ENCODE results near the gene CAMTA1. TPM values are rescaled to one million over a fixed set of nuclear protein-coding genes. Genes with fewer than 3 reads are reported as not detected.

The CAMTA1 gene
- total RNA-seq, 4 donors from 2014 or later: 45.3 to 68.9 (median 62.0) TPM

DNA sequence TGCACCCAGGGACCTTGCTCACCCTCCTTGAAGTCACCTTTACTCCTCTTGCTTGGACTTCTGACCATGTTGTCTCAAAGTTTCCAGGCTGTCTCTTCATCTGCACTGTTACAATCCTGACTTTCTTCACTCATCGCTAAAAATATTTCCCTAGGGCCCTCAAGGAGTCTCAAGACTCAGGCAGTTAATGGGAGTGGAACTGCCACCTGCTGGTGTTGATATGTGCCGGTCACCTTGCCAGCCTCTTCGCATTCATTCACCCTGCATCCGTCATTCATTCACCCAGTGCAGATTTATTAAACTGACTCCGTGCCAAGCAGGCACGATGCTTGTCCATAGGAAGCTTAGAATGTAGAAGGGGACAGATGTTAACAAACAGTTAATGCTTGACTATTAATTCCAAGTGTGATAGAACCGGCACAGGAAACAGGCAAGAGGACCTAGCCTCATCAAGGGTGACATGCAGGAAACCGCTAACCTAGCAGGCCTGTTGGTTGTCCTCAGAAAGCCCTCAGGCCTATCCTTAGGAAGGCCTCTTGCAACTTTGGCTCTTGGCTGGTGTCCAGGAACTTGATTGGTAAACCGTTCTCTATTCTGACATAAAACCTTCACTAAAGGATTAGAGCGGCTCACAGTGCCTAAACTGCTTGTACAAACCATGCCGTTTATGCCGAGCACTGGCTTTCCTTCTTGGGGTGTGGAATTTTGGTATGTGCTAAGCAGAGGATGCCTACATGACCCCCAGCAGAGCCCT, 342.2 kb downstream of the CAMTA1 start:
- TF ChIP-seq, protein P1, sequence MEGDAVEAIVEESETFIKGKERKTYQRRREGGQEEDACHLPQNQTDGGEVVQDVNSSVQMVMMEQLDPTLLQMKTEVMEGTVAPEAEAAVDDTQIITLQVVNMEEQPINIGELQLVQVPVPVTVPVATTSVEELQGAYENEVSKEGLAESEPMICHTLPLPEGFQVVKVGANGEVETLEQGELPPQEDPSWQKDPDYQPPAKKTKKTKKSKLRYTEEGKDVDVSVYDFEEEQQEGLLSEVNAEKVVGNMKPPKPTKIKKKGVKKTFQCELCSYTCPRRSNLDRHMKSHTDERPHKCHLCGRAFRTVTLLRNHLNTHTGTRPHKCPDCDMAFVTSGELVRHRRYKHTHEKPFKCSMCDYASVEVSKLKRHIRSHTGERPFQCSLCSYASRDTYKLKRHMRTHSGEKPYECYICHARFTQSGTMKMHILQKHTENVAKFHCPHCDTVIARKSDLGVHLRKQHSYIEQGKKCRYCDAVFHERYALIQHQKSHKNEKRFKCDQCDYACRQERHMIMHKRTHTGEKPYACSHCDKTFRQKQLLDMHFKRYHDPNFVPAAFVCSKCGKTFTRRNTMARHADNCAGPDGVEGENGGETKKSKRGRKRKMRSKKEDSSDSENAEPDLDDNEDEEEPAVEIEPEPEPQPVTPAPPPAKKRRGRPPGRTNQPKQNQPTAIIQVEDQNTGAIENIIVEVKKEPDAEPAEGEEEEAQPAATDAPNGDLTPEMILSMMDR (IDR thresholded peaks at IDR 0.05): no peak
- ATAC-seq (ENCODE audit: low FRiP score) (no peak), DNase-seq (ENCODE audit: low spot score) (no peak)

DNA sequence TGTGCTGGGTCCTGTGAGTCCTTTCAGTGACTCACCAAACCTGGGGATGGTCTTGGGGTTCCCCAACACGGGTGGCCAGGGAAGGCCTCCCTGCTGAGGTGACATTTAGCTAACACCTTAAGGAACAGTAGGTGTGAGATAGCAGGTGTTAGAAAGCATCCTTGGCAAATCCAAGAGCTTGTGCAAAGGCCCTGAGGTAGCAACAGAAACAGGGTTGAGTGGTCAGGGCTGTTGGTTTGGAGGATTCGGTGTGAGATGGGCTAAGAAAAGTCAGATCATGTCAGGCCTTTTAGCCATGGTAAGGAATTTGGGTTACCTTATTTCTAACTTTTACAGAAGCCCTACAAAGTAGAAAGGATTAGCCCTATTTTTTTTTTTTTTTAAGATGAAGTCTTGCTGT, 343.0 kb downstream of the CAMTA1 start:
- TF ChIP-seq, protein P1 (IDR thresholded peaks at IDR 0.05): no peak

DNA sequence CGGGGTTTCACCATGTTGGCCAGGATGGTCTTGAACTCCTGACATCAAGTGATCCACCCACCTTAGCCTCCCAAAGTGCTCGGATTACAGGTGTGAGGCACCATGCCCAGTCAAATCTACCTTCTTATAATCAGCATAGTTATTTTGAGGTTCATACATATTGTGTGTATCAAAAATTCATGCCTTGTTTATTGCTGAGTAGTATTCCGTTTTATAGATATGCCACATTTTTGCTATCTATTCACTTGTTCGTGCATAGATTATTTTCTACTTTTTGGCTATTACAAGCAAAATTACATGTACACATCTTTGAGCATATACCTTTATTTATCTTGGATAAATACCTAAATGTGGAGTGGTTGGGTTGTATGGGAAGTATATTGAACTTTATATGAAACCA, 344.9 kb downstream of the CAMTA1 start:
- ATAC-seq (ENCODE audit: low FRiP score): no peak
- TF ChIP-seq, protein P1 (IDR thresholded peaks at IDR 0.05): no peak
- no peak for DNase-seq (ENCODE audit: low spot score)

More for the DNA sequence above, 343.0 kb downstream of the CAMTA1 start:
- ATAC-seq (ENCODE audit: low FRiP score): no peak
- no peak for DNase-seq (ENCODE audit: low spot score)

DNA sequence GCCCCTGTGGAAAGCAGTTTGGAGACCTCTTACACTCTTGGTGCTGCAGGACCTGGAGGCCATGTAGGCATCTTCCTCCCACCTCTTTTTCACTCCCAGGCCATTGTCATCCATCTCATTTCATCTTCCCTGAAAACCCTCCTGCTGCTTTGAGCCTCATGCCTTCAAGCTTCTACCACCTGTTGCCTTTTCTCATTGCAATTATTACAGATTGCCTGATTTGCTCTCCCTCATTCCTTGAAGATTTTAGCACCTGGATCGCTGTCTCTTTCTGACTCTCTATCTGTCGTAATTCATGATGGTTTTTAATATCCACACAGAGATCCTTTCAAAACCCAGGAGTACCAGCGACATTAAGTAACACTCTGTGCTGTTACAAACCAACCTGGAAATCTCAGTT, 350.2 kb downstream of the CAMTA1 start:
- ATAC-seq (ENCODE audit: low FRiP score): no peak
- TF ChIP-seq, protein P1 (IDR thresholded peaks at IDR 0.05): no peak
- DNase-seq (ENCODE audit: low spot score): no peak

DNA sequence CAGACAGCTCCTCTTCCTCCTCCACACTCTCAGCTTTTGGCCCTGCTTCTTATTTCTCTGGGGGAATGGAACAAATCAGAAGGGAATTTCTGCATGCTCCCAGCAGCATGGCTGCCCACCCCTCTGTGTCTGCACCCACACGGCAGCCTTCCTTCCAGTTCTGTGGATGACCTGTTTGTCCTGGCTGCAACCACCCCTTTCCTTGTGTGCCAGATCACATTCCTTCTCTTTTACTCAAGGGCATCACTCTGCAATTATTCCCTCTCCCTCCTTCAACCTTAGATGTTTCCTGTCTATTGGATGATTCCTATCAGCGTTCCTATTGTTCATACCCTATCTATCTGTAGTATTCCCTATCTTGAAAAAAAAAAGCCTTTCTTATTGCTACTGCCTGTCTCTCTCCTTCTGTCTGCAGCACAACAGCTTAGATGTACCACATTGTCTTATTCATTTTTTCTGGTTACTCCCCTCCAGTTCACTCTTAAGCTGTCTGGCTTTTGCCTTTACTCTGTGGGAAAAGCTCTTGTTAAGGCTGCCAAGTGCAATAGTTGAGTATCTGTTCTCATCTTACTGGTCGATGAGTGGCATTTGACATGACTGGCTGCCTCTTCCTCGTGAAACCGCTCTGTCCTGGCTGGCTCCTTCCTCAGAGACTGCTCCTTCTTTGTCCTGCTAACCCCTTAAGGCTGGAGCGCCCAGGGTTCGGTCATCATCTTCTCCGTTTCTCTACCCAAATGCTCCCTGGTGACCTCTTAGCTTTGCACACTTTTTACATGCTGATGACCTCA, 351.1 kb downstream of the CAMTA1 start:
- peak; percentile 44 for ATAC-seq (ENCODE audit: low FRiP score)
- DNase-seq (ENCODE audit: low spot score): no peak
- TF ChIP-seq, protein P1 (IDR thresholded peaks at IDR 0.05): no peak

DNA sequence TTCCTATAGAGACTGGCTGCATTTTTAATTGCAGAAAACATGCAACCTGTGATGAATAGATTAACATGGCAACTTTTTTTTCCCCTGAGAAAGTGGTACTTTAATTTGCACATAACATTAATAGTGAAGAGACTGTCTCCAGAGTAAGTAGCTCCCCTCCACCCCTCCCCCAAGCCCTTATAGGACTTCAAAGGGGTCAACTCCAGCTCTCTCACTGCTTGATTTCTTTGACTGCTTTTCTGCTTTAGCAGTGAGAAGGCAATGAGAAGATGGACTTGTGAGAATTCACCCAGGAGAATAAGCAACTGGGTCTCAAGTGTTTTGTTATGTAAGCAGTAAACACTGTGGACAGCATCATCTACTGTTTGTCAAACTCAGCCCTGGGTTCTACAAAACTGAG, 355.0 kb downstream of the CAMTA1 start:
- ATAC-seq (ENCODE audit: low FRiP score): no peak
- no peak for DNase-seq (ENCODE audit: low spot score)
- TF ChIP-seq, protein P1 (IDR thresholded peaks at IDR 0.05): no peak

Measured in omental fat pad (tissue), 4 donors.